NCI-H446 treated with DMSO at 0.1 percent for 48 hours (cell line): ENCODE data around the gene RNF144A.

ENCODE experiments used
- DNase-seq: peaks from one replicate; lab custom pipeline; 2025; lab: John Stamatoyannopoulos, UW

Gene RNF144A

DNA sequence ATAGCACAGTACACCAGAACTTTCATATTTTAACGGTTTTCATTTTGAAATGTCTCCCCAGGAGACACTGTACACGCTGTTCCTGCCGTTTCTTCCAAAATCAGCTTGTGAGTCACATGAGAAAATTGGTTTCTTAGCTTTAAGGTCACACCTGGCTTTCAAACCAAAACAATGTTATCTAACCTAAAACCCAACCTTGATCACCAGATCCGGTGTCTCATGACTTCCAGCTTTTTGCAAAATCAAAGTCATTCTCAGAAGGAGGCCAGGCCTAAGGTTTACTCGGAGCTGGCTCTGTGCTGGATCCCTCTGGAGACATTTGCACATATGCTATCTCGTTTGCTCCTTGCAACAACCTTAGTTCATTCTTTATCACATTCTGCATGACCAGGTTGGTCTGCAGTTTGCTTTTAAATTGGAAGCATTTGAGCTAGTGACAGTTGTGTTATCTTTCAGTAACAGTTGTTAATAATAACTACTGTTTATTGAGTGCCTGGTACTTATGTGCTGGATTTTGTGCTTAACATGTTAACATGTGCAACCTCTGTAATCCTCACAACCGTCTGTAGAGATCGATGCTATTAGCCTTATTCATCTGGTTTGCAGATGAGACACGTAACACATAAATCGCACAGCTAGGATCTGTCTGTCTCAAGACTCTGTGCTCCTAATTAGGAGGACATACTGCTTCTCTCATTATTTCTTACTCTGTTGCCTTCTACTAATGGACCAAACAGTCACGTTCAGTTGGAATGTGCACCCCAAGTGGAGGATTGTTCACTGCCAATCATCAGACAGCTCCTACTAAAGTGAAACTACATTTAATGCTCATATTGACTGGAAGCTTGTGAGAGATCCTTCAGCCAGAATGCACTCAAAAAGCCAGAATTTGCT is 105.5 kb downstream of the RNF144A start:
- DNase-seq, result no peak

DNA sequence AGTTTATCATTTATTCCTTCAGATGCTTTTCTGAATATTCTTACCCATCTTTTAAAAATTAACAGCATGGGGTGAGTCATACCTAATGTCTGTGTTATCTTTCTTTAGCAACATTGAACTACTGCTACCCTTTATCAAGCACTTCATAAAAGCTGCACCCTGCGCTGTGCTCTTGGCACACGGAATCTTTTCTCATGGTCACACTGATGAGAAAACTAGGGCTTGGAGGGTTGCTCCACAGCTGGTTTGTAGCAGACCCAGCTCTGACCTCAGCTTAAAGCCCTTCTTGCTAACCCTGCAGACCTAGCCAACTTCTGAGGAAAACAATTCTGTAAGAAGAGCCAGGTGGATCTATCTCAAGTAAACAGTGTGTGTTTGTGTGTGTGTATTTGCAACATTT is 106.3 kb downstream of the RNF144A start:
- no peak for DNase-seq

DNA sequence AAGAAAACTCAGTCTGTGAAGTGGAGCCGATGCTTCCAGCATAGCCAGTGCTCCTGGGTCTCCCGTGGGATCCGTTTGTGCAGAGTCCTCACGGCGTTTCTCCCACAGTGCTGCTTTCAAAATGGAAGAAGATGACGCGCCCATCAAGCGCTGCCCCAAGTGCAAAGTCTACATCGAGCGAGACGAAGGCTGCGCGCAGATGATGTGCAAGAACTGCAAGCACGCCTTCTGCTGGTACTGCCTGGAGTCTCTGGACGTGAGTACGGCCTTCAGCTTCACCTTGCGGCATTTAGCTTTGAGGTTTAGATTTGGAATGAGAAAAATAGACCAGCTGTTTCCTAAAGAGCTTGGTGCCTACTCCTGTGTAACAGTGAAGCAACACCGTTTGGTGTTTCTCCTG is 107.0 kb downstream of the RNF144A start:
- DNase-seq, result no peak

DNA sequence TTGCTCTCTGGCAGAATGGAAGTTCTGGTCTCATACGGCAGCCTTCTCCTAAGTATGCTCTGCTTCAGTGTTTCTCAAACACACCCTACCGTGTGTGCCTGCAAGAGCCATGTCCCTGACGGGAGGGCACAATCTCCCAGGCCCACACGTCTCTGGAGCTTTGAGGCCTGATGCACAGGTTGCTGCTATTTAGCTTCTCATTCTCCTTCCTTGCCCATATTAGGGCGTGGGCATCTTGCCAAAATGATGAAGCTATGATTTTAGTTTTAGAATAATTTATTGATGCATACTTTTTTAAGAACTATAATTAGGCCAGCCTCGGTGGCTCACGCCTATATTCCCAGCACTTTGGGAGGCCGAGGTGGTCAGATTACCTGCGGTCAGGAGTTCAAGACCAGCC is 107.9 kb downstream of the RNF144A start:
- no peak for DNase-seq

DNA sequence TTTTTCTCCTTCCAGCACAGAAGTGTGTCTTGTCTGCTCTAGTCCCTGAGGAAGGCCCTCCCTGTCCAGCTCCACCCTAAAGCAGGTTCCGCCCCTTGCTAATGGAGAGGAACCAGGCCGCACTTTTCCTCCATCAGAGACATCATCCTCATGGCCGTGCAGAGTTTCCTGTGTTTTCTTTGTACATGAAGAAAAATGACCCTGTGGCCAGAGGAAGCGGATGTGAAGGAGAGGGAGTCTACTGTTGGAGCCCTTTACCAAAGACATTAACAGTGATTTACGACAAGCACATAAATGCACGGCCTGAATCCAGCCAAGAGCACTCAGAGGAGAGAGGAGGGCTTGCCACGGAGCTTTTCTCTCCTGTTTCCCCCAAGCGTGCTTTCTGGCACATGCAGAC is 109.5 kb downstream of the RNF144A start:
- DNase-seq, result no peak

DNA sequence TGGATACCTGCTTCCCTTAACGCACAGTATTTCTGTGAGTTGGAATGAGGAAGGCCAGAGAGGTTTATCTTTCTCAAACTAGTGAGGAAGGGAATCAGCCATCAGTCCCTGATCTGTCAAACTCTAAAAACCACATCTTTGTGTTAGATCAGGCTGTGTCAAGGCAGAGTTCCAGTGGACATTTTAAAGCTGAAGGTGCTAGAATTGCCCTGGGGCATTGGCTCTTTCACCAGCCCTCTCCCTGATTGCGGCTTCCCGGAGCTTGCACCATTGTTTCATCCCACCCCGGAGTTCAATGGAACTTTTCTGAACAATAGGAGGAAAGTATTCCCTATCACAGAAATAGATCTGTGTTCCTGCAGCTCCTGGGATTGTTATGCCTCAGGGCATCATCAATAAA is 110.2 kb downstream of the RNF144A start:
- DNase-seq, result no peak

DNA sequence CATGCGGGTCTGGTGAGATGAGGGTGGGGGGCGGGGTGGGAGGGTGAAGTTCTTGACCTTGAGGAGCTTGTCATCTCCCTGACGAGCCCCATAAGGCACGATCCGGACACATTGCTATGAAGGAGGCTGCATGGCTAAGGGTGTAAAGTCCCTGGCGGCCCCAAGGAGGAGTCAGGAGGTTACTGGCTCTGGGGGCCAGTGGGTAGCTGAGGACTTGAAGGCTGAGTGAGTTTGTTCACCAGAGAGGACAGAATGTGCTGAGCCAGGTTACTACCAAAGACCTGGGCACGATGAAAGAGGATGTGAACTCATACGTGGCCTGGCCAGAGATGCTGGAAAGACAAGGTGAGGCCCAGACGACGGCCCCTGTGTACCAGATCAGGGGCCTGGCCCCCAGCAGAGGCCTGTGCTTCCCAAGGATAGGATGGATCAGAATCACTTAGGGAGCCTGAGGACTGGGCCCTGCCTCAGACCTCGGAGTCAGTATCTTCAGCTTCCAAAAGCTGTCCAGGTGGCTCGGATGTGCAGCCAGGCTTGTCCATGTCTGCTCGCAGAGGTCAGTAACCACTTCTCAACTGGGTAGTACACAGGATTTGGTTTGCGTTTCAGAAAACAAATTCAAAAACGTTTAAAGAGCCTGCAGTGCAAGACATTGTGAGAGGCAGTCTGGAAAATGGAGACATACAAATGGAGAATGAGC is 110.9 kb downstream of the RNF144A start:
- DNase-seq, result no peak

DNA sequence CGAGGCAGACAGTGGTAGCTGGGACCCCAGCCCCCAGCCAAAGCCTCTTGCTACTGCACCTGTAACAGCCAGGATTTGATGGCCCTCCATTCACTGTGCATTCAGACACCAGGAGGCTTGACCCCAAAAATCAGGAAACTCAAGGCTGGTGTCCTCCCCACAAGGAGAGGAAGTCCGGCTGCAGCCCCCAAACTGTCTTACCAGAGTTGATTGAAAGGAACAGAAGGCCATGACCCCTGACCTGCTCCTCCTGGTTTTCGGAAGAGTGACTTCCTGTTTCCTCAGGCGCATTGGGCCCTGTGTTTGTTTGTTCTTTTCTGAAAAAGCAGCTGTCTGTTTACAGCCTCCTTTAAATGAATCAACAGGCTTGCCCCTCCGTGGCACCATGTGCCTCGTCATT is 111.6 kb downstream of the RNF144A start:
- DNase-seq, result no peak

DNA sequence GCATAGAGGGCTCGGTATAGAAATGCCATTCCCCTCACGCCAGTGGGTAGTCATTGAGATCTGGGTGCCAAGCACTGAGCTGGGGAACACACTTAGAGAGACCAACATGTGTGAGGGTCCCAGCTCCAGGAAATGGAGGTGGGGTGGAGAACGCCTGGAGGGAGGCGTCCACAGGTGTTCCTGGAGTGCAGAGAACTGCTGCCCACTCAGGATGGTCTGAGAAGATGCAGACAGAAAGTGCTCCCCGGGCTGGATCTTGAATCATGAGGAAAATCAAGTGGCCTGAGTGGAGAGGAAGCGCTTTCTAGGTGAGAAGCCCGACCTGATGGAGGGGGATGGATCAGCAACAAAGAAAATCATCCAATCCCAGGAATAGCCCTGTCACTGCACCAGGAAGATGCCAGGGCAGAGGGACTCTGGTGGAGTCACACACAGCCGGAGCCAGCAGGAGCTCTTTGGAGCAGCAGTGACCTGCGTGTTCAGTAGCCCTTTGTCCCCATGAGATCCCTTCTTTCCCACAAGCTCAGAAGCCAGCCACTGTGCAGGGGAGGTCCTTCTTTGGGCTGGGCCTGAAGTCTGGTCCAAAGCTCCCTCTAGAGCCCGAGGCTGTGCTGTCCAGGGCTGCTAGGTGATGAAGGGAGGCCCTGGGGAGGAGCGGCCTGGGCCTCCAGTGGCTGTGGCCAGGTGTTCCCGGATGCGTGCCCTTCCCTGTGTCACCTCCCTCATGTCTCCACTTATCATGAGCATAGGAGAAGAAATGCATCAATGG is 112.3 kb downstream of the RNF144A start:
- DNase-seq, result no peak

DNA sequence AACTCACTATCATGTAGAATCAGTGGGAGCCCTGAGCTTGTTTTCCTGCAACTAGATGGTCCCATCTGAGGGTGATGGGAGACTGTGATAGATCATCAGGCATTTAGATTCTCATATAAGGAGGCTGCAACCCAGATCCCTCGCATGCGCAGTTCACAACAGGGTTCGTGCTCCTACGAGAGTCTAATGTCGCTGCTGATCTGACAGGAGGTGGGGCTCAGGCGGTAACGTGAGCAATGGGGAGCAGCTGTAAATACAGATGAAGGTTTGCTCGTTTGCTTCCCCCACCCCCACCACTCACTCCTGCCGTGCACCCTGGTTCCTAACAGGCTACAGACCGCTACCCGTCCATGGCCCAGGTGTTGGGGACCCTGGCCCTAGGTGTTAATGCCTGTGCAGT is 113.6 kb downstream of the RNF144A start:
- DNase-seq, result no peak

DNA sequence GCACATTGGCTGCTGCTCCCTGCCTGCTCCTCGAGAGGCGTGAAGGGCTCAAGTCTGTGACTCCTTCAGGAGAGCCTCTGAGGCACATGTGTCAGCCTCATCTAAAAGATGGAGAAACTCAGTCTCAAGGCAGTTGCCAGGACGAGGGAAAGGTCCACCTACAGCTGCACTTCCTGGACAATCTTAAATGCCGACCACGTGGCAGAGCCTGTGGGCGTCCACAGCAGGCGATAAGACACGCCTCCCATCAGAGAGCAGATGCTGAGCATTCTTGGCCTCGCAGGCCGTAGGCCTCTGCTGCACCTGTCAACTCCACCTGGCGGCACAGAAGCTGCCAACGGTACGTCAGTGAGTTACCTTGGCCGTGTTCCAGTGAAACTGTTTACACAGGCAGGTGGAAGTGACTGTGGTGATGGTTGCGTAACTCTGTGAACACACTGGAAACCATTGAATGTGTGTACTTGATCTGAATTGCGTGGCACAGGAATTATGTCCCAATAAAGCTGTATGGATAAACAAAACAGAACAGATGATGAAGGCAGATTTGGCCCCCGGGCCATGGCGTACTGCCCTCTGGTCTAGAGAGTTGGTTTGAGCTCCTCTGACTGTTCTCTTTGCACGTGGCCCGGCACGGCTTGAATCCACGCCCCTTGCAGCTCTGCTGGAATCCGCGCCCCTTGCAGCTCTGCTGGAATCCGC is 114.5 kb downstream of the RNF144A start:
- peak; percentile 23 for DNase-seq

DNA sequence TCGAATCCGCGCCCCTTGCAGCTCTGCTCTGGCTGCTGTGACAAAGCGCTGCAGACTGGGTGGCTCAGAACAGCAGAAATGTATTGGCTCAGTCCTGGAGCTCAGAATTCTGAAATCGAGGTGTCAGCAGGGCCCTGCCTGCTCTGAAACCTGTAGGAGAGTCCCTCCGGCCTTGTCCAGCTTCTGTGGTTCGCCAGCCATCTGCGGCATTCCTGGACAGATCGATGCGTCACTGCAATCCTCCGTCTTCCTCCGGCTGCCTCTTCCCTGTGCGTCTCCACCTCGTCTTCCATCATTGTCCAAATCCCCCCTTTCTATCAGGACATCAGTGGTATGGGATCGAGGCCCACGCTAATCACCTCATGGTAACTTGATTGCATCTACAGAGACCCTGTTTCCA is 115.2 kb downstream of the RNF144A start:
- DNase-seq, result no peak

DNA sequence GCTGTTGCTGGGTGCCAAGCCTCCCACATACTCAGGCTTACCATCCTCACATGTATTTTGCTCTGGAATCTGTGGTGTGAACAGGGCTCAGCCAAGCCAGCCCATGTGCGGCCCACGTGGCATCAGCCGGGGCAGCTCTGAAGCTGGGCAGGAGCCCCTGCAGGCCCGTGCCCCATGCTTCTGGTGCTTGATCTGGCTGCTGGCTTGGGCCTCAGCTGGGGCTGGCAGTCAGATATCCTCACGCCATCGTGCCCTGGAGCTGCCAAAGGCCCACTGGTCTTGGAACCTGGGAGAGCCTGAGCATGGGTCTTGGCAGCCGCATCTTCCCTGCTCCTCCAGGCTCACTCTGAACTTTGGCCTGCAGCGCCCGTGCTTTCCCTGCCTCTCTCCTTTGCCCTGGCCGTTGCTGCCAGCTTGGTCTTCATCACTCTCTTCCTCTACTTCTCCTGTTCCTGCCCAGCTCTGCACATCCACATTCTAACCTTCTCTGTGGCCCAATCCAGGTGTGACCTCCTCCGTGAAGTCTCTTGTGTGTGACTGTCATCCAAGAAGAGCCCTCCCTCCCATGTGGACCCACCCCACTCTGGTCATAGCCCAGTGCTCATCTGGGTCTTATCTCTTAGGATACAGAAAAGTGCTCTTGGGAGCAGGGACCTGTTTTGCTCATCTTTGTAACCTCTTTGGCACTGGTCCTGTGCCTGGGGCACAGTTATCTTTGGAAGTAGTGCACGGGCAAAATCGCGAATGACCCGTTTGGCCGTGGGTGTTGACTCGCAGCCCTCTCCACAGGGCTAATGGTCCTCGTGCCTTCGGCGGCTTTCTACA is 116.1 kb downstream of the RNF144A start:
- DNase-seq, result no peak

DNA sequence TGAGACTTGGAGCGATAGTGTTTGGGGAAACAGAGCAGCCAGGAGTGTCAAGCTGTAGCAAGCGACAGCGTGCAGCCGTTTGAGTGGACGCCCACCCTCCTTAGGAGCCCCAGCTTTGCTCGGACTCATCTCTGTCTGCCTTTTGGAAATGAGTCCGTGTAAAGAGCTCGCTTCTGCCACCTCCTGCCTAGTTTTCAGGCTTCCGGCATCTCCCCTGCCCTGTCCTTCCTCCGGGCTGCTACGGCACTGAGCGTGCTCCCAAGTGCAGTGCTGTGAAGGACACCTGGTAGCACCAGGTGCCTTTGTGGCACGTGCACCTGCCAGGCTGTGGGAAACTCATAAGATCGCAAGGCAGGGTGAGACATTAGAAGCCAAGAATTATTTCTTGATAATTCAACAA is 117.1 kb downstream of the RNF144A start:
- DNase-seq, result no peak

DNA sequence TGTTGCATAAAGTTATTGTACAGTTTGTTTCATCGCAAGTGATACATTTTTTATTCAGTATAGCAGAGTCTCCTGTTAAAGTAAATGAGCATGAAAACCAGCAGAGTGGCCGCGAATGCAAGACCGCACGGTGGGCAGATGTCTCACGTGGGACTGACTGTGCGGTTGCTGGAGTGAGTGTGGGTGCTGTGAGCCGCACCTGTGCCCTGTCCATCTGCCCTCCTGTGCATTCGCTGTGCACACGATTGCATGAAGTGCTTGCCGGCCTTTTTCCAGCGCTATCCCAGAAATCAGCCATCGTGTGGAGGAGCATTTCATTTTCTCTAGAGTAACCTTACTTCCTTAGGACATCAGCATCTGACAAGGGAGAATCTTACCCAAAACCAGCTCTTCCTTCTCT is 118.7 kb downstream of the RNF144A start:
- DNase-seq, result no peak

DNA sequence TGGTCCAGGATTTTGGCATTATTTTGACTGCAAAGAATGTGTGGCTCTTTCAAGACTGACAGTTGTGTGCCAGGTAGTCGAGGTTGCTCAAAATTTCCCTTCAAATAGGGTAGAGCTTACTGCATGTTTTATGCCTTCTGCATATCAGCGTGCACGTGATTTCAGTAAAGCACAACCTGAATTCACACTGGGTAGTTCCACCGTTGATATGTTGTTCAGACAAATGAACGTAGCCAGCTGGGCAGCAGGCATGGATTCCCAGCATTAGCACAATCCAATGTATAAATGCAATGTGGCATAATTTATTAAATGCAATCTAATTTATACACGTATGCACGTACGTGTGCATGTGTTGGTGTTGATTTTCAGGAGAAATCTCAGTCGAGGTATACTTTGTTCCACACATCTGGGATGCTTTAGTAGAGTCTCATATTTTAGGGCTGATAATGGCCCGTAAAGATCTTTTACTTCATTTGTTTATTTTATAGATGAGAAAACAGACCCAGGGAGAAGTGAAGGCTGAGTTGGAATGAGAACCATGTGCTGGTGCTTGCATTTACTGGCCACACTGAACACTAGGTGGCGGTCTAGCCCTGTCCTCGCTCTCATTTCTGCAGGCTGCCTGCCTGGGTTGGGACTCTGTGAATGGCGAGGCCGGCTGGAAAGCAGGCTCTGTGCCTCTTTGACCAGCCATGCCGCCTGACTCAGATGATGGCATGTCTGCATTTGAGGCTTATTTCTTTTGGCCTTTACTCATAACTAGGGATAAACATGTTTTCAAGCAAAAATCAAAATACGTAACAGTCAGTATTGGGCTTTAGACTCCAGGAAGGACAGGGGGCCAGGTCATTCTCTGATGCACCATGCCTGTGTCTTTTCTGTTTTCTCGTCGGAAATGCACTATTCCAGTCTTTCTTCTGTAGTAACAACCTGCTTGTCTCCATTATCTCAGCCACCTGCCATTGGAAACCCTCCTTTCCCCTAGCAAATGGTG is 120.4 kb downstream of the RNF144A start:
- DNase-seq, result peak; percentile 9

DNA sequence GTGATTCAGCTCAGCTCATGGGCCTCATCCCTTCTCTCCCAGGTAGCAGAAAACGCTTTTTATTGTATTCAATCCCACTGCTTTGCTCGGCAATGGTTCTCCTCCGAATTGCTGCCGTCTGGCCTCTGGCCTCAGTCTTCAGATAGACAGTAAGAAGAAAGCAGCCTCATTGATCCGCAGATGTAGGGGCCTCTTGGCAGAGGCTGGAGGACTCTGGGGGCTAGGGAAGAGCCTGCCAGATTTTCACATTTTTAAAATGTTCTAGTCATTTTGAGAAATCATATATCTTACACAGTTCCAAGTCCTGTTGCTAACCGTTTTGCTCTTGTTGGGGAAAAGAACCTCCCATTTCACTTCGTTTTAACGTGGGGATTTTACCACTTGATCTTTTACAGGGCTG is 123.3 kb downstream of the RNF144A start:
- DNase-seq, result no peak

DNA sequence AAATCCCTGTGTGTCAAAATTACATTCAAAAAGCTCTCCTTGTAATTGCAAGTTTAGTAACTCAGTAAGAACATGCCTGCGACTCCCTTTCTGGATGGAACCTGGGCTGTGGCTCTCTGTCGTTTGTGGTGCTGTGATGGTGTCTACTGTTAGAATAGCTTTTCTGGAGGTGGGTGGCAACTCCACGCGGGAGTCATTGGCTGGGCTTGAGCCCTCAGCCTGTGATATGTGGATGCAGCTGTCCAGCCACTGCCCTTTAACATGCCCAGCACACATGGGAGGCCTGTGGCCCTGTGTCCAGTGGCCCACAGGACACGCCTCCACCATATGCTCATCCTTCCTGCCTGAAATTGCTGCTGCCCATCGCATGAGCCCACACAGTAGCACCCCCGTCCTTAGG is 124.2 kb downstream of the RNF144A start:
- no peak for DNase-seq

DNA sequence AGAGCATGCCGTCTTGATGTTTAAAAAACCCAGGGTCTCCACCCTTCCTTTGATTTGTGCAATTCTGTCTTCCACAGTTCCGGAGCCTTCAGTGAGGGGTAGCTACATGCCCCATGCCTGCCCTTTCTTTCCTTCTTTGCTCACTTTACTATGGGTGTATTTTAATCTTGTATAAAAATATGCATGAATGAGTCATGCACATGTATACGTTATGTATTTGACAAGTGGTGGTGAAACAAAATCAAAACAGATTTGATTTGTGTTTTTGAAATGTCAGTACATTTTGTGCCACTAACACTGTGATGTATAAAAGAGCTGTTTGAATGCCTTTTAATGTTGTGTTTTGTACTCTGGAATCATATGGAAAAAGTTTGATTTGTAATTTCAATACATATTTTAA is 126.5 kb downstream of the RNF144A start:
- DNase-seq, result no peak
